ENCODE measurements around the gene DOLPP1.

DNA sequence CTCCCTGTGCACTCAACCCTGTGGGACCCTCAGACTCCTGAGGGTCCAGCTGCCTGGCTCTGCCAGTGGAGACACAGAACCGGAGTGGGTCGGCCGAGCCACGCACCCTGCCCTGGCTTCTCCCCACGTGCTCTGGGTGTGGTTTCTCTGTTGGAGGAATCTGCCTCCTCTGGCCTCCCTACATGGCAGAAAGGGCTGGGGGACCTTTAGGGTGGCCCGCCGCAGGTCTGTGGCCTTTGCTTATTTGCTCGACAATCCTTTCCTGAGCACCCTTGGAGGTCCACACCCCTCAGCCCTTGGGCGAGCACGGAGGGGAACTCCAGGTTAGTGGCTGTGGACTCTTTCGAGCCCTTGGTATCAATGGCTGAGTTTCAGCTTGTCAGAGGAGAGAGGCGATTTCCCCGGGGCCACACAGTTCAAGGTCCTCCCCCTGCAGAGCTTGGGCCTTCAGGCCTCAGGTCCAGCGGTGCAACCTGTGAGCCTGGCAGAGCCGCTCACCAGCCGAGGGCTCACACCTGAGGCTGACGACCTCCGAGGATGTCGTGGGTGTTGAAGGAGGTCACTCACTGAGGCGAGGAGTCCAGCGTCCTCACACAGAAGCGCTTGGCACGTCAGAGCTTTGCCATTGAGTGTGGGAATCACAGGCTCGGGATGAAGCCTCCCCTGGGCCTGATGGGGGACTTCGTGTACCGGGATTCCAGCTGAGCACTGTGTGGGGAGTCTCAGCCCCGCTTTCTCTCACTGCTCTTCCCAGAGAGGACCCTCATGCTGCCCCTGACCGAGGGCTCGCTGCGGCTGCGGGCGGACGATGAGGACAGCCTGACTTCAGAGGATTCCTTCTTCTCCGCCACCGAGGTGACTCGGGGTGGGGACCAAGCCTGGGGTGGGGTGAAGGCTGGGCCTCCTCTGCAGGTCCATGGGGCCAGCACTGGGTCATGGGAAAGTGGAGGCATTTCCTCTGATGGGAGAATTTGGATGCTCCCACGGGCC lies 20.8 kb upstream of the DOLPP1 start:
- TF ChIP-seq EZH2 (IDR thresholded peaks at IDR 0.05; ENCODE audit: borderline replicate concordance, low read depth, low read length, poor library complexity, severe bottlenecking) = no peak
- TF ChIP-seq, protein P1, sequence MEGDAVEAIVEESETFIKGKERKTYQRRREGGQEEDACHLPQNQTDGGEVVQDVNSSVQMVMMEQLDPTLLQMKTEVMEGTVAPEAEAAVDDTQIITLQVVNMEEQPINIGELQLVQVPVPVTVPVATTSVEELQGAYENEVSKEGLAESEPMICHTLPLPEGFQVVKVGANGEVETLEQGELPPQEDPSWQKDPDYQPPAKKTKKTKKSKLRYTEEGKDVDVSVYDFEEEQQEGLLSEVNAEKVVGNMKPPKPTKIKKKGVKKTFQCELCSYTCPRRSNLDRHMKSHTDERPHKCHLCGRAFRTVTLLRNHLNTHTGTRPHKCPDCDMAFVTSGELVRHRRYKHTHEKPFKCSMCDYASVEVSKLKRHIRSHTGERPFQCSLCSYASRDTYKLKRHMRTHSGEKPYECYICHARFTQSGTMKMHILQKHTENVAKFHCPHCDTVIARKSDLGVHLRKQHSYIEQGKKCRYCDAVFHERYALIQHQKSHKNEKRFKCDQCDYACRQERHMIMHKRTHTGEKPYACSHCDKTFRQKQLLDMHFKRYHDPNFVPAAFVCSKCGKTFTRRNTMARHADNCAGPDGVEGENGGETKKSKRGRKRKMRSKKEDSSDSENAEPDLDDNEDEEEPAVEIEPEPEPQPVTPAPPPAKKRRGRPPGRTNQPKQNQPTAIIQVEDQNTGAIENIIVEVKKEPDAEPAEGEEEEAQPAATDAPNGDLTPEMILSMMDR (conservative IDR thresholded peaks at IDR 0.05; ENCODE audit: low read depth, low read length) = no peak
